H9 (cell line): ENCODE measurements around the gene ENPP5. TPM values are rescaled to one million over a fixed set of nuclear protein-coding genes. Genes with fewer than 3 reads are reported as not detected.

ENCODE experiments used
- DNase-seq: peaks from one replicate; pipeline ENCODE4 v3.0.0-alpha.2; 2017
- H2AFZ ChIP-seq: one replicate; pipeline ENCODE4 v1.6.1; 2013; ENCODE audit warnings: mild to moderate bottlenecking, low read length, control low read depth, moderate library complexity
- H2AK5ac ChIP-seq: 2 replicates; pipeline ENCODE4 v1.6.1; 2013; ENCODE audit warnings: low read length, control low read depth, mixed read lengths; ENCODE audit not compliant: insufficient read length
- H2BK120ac ChIP-seq: one replicate; pipeline ENCODE4 v1.6.1; 2013; ENCODE audit warnings: low read depth, mild to moderate bottlenecking, low read length, control low read depth, inconsistent platforms; ENCODE audit not compliant: poor library complexity, severe bottlenecking
- H2BK12ac ChIP-seq: 2 replicates; pipeline ENCODE4 v1.6.1; 2013; ENCODE audit warnings: low read length, control low read depth, mixed read lengths, low read depth; ENCODE audit not compliant: insufficient read length
- H2BK15ac ChIP-seq: 2 replicates; pipeline ENCODE4 v1.6.1; 2013; ENCODE audit warnings: low read depth, low read length, control low read depth
- H2BK20ac ChIP-seq: one replicate; pipeline ENCODE4 v1.6.1; 2013; ENCODE audit warnings: low read depth, mild to moderate bottlenecking, low read length, control low read depth, inconsistent platforms; ENCODE audit not compliant: poor library complexity, severe bottlenecking
- H2BK5ac ChIP-seq: 2 replicates; pipeline ENCODE4 v1.6.1; 2013; ENCODE audit warnings: low read length, control low read depth, mixed read lengths; ENCODE audit not compliant: insufficient read length
- H3K14ac ChIP-seq: 2 replicates; pipeline ENCODE4 v1.6.1; 2013; ENCODE audit warnings: low read length, control low read depth; ENCODE audit not compliant: insufficient read depth
- H3K18ac ChIP-seq: 2 replicates; pipeline ENCODE4 v1.6.1; 2013; ENCODE audit warnings: low read depth, mild to moderate bottlenecking, mixed read lengths, low read length, control low read depth; ENCODE audit not compliant: insufficient read length
- H3K23ac ChIP-seq: 2 replicates; pipeline ENCODE4 v1.6.1; 2013; ENCODE audit warnings: low read length, control low read depth, mixed read lengths, low read depth; ENCODE audit not compliant: insufficient read length
- H3K23me2 ChIP-seq: 2 replicates; pipeline ENCODE4 v1.6.1; 2013; ENCODE audit warnings: low read depth, mild to moderate bottlenecking, mixed read lengths, low read length, control low read depth; ENCODE audit not compliant: insufficient read length, poor library complexity, severe bottlenecking
- H3K27ac ChIP-seq: 2 replicates; pipeline ENCODE4 v1.5.1; 2013; ENCODE audit warnings: low read length, control low read depth, mixed read lengths, low read depth; ENCODE audit not compliant: insufficient read length
- H3K27me3 ChIP-seq: 2 replicates; pipeline ENCODE4 v1.6.1; 2013; ENCODE audit warnings: low read length, control low read depth, inconsistent platforms; ENCODE audit not compliant: insufficient read depth
- H3K4ac ChIP-seq: 2 replicates; pipeline ENCODE4 v1.6.1; 2013; ENCODE audit warnings: low read depth, mild to moderate bottlenecking, control low read depth, inconsistent platforms, low read length, moderate library complexity
- H3K4me1 ChIP-seq: 2 replicates; pipeline ENCODE4 v1.6.1; 2013; ENCODE audit warnings: low read length, control low read depth, inconsistent platforms; ENCODE audit not compliant: insufficient read depth
- H3K4me2 ChIP-seq: 2 replicates; pipeline ENCODE4 v1.6.1; 2013; ENCODE audit warnings: low read length, control low read depth, mixed read lengths; ENCODE audit not compliant: insufficient read length, insufficient read depth
- H3K56ac ChIP-seq: 2 replicates; pipeline ENCODE4 v1.6.1; 2013; ENCODE audit warnings: low read depth, mild to moderate bottlenecking, mixed read lengths, low read length, control low read depth; ENCODE audit not compliant: insufficient read length
- H3K79me1 ChIP-seq: 2 replicates; pipeline ENCODE4 v1.6.1; 2013; ENCODE audit warnings: low read depth, mild to moderate bottlenecking, moderate library complexity, low read length, control low read depth, inconsistent platforms; ENCODE audit not compliant: insufficient read depth, poor library complexity, severe bottlenecking
- H3K79me2 ChIP-seq: 2 replicates; pipeline ENCODE4 v1.6.1; 2013; ENCODE audit warnings: low read length, control low read depth, inconsistent platforms; ENCODE audit not compliant: insufficient read depth
- H3K9ac ChIP-seq: 2 replicates; pipeline ENCODE4 v1.6.1; 2013; ENCODE audit warnings: low read length, control low read depth, mixed read lengths; ENCODE audit not compliant: insufficient read length; ENCODE audit errors: extremely low read depth
- H3K9me3 ChIP-seq: one replicate; pipeline ENCODE4 v1.6.1; 2013; ENCODE audit warnings: low read depth, low read length, inconsistent platforms; ENCODE audit not compliant: control insufficient read depth
- H3T11ph ChIP-seq: one replicate; pipeline ENCODE4 v1.6.1; 2013; ENCODE audit warnings: mild to moderate bottlenecking, low read length, control low read depth, inconsistent platforms
- H4K20me1 ChIP-seq: one replicate; pipeline ENCODE4 v1.6.1; 2013; ENCODE audit not compliant: control insufficient read depth, insufficient read length, insufficient read depth
- H4K5ac ChIP-seq: 2 replicates; pipeline ENCODE4 v1.6.1; 2013; ENCODE audit warnings: low read depth, mild to moderate bottlenecking, mixed read lengths, low read length, control low read depth; ENCODE audit not compliant: insufficient read length
- H4K8ac ChIP-seq: replicated peaks from 2 replicates; pipeline ENCODE4 v1.6.1; 2013; ENCODE audit warnings: low read length, control low read depth, mixed read lengths, low read depth; ENCODE audit not compliant: insufficient read length
- H4K91ac ChIP-seq: 2 replicates; pipeline ENCODE4 v1.6.1; 2013; ENCODE audit warnings: low read depth, mild to moderate bottlenecking, moderate library complexity, mixed read lengths, low read length, control low read depth; ENCODE audit not compliant: insufficient read length
- H3K27ac Mint-ChIP-seq, 3 experiments: 2 replicates in 2 of 3; 3 replicates in 1 of 3; pipeline ENCODE4 v1.8.0; 2020 to 2021; ENCODE audit warnings: mixed read lengths in 3 of 3, mild to moderate bottlenecking in 1 of 3, moderate library complexity in 1 of 3
- H3K27me3 Mint-ChIP-seq: 2 replicates; pipeline ENCODE4 v1.8.0; 2021; ENCODE audit warnings: low read depth, mild to moderate bottlenecking, moderate library complexity, mixed read lengths
- H3K36me3 Mint-ChIP-seq, 3 experiments: 2 replicates in 2 of 3; 3 replicates in 1 of 3; pipeline ENCODE4 v1.8.0; 2020 to 2021; ENCODE audit warnings: low read depth in 3 of 3, mixed read lengths in 3 of 3; ENCODE audit not compliant: insufficient read depth in 1 of 3
- H3K4me1 Mint-ChIP-seq, 2 experiments: 2 replicates each; pipeline ENCODE4 v1.8.0; 2020; ENCODE audit warnings: mixed read lengths in 2 of 2
- H3K4me3 Mint-ChIP-seq, 2 experiments: 2 replicates in 1 of 2; 3 replicates in 1 of 2; pipeline ENCODE4 v1.8.0; 2020 to 2021; ENCODE audit warnings: mild to moderate bottlenecking in 2 of 2, mixed read lengths in 2 of 2, moderate library complexity in 1 of 2
- H3K9me3 Mint-ChIP-seq, 2 experiments: 2 replicates in 1 of 2; 3 replicates in 1 of 2; pipeline ENCODE4 v1.8.0; 2020; ENCODE audit warnings: mild to moderate bottlenecking in 2 of 2, mixed read lengths in 2 of 2, moderate library complexity in 1 of 2
- CTCF ChIP-seq: fragments of 200-600 bp; sonication (generic); conservative IDR thresholded peaks from 3 replicates; pipeline ENCODE4 v1.8.0; 2021; ENCODE audit warnings: antibody characterized with exemption, mild to moderate bottlenecking
- WGBS: extraction: QIAGEN DNeasy Blood & Tissue Kit; methylation state at CpG from one replicate; pipeline ENCODE4 v1.1.7; 2013; ENCODE audit warnings: missing lambda C conversion rate, low lambda C conversion rate, mixed read lengths; ENCODE audit not compliant: insufficient read length; ENCODE audit errors: extremely low coverage; 5-methylcytosine and 5-hydroxymethylcytosine counted together
- total RNA-seq: library from RNA; stranded (reverse); gene quantifications from 2 replicates; pipeline ENCODE4 v1.2.1, GENCODE V29; 2021

The ENPP5 gene
- total RNA-seq, 1 experiment from 2014 or later: 4.6 TPM

- H3K27me3 Mint-ChIP-seq: no peaks in the 10 kb centered on the region
- Histone ChIP-seq H3K27ac (no peak overlapping the region), H3K23ac (no peak overlapping the region), H3K4me1 (peaks cover 2% of the 10 kb centered on the region; the same call in 1 of the 2 replicates), H2BK5ac (no peak overlapping the region), H4K20me1 (no peaks in the 10 kb centered on the region), H3K9ac (no peak overlapping the region), H3K18ac (no peak overlapping the region), H3K56ac (no peak overlapping the region), H3K23me2 (no peaks in the 10 kb centered on the region), H2BK120ac (no peak overlapping the region), H4K8ac (no peak overlapping the region), H3K79me2 (no peaks in the 10 kb centered on the region), H2AK5ac (no peak overlapping the region), H3K14ac (no peak overlapping the region), H3K4ac (no peak overlapping the region), H3K79me1 (no peaks in the 10 kb centered on the region), H3K27me3 (no peaks in the 10 kb centered on the region), H2AFZ (no peak overlapping the region), H2BK20ac (no peak overlapping the region), H2BK12ac (no peak overlapping the region), H3T11ph (no peak overlapping the region), H2BK15ac (no peak overlapping the region), H4K91ac (no peak overlapping the region), H3K4me2 (no peak overlapping the region), H4K5ac (no peak overlapping the region), H3K9me3 (no peaks in the 10 kb centered on the region)
- H3K36me3 Mint-ChIP-seq: peaks cover 2 to 20% (median 2%) of the 10 kb centered on the region in 3 experiments; a peak in 6 of 7 replicates
- DNase-seq: peak; percentile 65
- H3K27ac Mint-ChIP-seq: peak overlapping the region in 1 of 3 experiments; percentile 48; a peak in 1 of 7 replicates
- peaks cover 11 to 13% of the 10 kb centered on the region in 2 experiments for H3K4me1 Mint-ChIP-seq
- TF ChIP-seq CTCF: no peak
- H3K9me3 Mint-ChIP-seq: peaks cover 14 to 17% of the 10 kb centered on the region in 2 experiments; a peak in 4 of 5 replicates
- no CpG with 5 or more reads among the region's 1 CpG for WGBS
- H3K4me3 Mint-ChIP-seq: no peak overlapping the region
Measured at GRCh38 chr6:46113370-46113769, 57.4 kb downstream of the ENPP5 start.

Other genes with a start within 250 kb of the ENPP5 start
- gene CLIC5, start 155.1 kb downstream of the ENPP5 start, total RNA-seq: 0.15 and 0.20 TPM in 2 replicates
- gene ENPP4, start 41.0 kb downstream of the ENPP5 start, total RNA-seq: 2.9 and 3.2 TPM in 2 replicates